ENCODE results near the gene UCP3. TPM values are rescaled to one million over a fixed set of nuclear protein-coding genes. Genes with fewer than 3 reads are reported as not detected.

UCP3 gene
- total and polyA plus RNA-seq, 4 donors, result 0.07 to 1.3 (median 0.34) TPM

DNA sequence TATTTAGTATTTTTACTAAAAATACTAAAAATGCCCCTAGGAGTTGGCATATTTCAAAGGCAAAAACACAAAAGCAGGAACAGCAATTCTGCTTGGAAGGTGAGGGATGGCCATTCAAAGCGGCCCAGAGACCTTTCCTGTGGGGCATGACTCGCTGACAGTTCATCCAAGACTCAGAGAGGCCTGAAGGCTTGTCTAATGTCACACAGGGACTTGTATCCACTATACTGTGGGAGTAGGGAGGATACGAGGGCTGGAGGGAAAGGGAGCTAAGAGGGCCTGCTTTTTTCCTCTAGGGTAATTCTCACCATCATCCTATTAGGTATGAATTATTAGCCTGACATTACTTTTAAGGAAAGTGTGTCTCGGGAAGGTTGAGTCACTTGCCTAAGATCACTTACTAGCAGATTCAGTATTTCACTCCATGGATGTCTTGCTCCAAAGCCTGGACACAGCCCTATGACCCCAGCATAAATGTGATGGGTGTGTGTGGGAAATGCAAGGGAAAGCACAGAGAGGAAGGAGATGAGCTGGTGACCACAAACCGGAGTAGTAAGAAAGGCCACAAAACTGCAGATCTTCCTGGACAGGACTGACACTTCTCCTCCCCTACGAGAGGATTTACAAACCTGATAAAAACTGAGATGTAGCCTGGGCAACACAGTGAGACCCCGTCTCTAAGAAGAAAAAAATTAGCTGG is 16.7 kb upstream of the UCP3 start:
- Histone ChIP-seq H3K9ac (ENCODE audit: low read depth in 1 of 2, low read length in 2 of 2) (no peak overlapping the region), H3K4me1 (ENCODE audit: control insufficient read depth in 4 of 4, insufficient read depth in 4 of 4, low read length in 3 of 4) (no peaks in the 10 kb centered on the region), H3K9me3 (ENCODE audit: control insufficient read depth in 4 of 4, low read length in 3 of 4) (no peaks in the 10 kb centered on the region), H3K4me3 (ENCODE audit: low read depth in 1 of 3, low read length in 3 of 3) (no peak overlapping the region), H3K27ac (ENCODE audit: low read depth in 1 of 2, low read length in 2 of 2) (no peak overlapping the region), H3K27me3 (ENCODE audit: control insufficient read depth in 4 of 4, insufficient read depth in 4 of 4, low read length in 3 of 4) (no peaks in the 10 kb centered on the region), H3K36me3 (ENCODE audit: control insufficient read depth in 4 of 4, insufficient read depth in 3 of 4, low read depth in 1 of 4, low read length in 3 of 4) (no peaks in the 10 kb centered on the region)
- TF ChIP-seq TAF1 (conservative IDR thresholded peaks at IDR 0.05), result no peak
- no peak for TF ChIP-seq RXRA (IDR thresholded peaks at IDR 0.05)
- TF ChIP-seq, protein P1, sequence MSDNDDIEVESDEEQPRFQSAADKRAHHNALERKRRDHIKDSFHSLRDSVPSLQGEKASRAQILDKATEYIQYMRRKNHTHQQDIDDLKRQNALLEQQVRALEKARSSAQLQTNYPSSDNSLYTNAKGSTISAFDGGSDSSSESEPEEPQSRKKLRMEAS (IDR thresholded peaks at IDR 0.05), result no peak
- TF ChIP-seq JUND (IDR thresholded peaks at IDR 0.05), result no peak
- TF ChIP-seq FOXA1 (IDR thresholded peaks at IDR 0.05), result no peak
- no peak for TF ChIP-seq NR2F2 (IDR thresholded peaks at IDR 0.05)
- TF ChIP-seq, protein P2, sequence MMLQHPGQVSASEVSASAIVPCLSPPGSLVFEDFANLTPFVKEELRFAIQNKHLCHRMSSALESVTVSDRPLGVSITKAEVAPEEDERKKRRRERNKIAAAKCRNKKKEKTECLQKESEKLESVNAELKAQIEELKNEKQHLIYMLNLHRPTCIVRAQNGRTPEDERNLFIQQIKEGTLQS (IDR thresholded peaks at IDR 0.05), result no peak
- TF ChIP-seq HNF4G (IDR thresholded peaks at IDR 0.05), result no peak
- no peak for TF ChIP-seq FOXA2 (IDR thresholded peaks at IDR 0.05)
- TF ChIP-seq SP1 (IDR thresholded peaks at IDR 0.05), result no peak
- no peak for TF ChIP-seq EGR1 (IDR thresholded peaks at IDR 0.05; ENCODE audit: low read depth in 2 of 2)
- DNase-seq (ENCODE audit: low spot score), result no peak
- 92% methylated on average over 7 of the region's 7 CpGs for WGBS

DNA sequence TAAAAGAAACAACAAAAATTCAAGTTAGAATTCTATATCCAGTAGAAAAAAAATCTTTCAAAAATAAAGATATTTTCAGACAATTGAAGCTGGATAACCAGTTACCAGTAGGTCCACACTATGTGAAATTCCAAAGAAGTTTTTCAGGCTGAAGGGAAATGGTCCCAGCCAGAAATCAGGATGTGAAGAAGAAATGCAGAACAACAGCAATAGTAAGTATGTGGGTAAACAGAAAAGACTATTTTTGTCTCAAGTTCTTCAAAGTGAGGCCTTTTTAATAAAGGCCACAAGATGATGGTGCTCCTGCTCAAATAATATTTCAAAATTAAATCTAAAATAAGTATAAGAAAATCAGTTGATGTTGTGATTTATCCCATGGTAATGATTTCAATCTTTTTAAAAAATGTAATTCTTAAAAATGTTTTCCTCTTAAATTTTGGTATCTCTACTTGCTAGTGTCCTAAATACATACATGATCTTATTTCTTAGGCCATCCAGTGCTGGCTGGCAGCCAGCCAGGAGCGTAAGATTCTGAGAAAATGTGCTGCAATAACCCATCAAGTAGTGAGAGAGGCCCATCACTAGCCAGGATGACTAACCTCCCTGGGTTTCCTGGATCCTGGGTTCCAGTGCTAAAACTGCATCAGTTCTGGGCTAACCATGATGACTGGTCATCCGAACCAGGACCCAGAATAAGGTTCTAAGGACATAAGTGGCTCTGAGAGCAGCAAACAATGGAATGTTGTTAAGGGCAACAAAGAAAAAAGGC is 15.6 kb upstream of the UCP3 start:
- peaks cover 3 to 11% (median 8%) of the 10 kb centered on the region in 4 donors for H3K4me1 ChIP-seq (ENCODE audit: control insufficient read depth in 4 of 4, insufficient read depth in 4 of 4, low read length in 3 of 4)
- DNase-seq (ENCODE audit: low spot score), result no peak
- H3K36me3 ChIP-seq (ENCODE audit: control insufficient read depth in 4 of 4, insufficient read depth in 3 of 4, low read depth in 1 of 4, low read length in 3 of 4), result no peaks in the 10 kb centered on the region

More for the DNA sequence above, 15.6 kb upstream of the UCP3 start:
- TF ChIP-seq HNF4A (conservative IDR thresholded peaks at IDR 0.05) (no peak), JUND (IDR thresholded peaks at IDR 0.05) (no peak), RAD21 (IDR thresholded peaks at IDR 0.05) (no peak), HNF4G (IDR thresholded peaks at IDR 0.05) (no peak), GABPA (IDR thresholded peaks at IDR 0.05 in 1 of 2, conservative IDR thresholded peaks at IDR 0.05 in 1 of 2) (no peak), SP1 (IDR thresholded peaks at IDR 0.05) (no peak), FOXA2 (IDR thresholded peaks at IDR 0.05) (no peak)
- TF ChIP-seq, protein P3, sequence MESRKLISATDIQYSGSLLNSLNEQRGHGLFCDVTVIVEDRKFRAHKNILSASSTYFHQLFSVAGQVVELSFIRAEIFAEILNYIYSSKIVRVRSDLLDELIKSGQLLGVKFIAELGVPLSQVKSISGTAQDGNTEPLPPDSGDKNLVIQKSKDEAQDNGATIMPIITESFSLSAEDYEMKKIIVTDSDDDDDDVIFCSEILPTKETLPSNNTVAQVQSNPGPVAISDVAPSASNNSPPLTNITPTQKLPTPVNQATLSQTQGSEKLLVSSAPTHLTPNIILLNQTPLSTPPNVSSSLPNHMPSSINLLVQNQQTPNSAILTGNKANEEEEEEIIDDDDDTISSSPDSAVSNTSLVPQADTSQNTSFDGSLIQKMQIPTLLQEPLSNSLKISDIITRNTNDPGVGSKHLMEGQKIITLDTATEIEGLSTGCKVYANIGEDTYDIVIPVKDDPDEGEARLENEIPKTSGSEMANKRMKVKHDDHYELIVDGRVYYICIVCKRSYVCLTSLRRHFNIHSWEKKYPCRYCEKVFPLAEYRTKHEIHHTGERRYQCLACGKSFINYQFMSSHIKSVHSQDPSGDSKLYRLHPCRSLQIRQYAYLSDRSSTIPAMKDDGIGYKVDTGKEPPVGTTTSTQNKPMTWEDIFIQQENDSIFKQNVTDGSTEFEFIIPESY (IDR thresholded peaks at IDR 0.05), result no peak
- TF ChIP-seq, protein P1 (IDR thresholded peaks at IDR 0.05), result no peak
- TF ChIP-seq, protein P4, sequence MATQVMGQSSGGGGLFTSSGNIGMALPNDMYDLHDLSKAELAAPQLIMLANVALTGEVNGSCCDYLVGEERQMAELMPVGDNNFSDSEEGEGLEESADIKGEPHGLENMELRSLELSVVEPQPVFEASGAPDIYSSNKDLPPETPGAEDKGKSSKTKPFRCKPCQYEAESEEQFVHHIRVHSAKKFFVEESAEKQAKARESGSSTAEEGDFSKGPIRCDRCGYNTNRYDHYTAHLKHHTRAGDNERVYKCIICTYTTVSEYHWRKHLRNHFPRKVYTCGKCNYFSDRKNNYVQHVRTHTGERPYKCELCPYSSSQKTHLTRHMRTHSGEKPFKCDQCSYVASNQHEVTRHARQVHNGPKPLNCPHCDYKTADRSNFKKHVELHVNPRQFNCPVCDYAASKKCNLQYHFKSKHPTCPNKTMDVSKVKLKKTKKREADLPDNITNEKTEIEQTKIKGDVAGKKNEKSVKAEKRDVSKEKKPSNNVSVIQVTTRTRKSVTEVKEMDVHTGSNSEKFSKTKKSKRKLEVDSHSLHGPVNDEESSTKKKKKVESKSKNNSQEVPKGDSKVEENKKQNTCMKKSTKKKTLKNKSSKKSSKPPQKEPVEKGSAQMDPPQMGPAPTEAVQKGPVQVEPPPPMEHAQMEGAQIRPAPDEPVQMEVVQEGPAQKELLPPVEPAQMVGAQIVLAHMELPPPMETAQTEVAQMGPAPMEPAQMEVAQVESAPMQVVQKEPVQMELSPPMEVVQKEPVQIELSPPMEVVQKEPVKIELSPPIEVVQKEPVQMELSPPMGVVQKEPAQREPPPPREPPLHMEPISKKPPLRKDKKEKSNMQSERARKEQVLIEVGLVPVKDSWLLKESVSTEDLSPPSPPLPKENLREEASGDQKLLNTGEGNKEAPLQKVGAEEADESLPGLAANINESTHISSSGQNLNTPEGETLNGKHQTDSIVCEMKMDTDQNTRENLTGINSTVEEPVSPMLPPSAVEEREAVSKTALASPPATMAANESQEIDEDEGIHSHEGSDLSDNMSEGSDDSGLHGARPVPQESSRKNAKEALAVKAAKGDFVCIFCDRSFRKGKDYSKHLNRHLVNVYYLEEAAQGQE (IDR thresholded peaks at IDR 0.05), result no peak
- no peaks in the 10 kb centered on the region for H3K9me3 ChIP-seq (ENCODE audit: control insufficient read depth in 4 of 4, low read length in 3 of 4)
- no peak overlapping the region for H3K9ac ChIP-seq (ENCODE audit: low read depth in 1 of 2, low read length in 2 of 2)
- H3K4me3 ChIP-seq (ENCODE audit: low read depth in 1 of 3, low read length in 3 of 3), result no peak overlapping the region
- WGBS, result 68% methylated on average over 2 of the region's 2 CpGs
- no peaks in the 10 kb centered on the region for H3K27me3 ChIP-seq (ENCODE audit: control insufficient read depth in 4 of 4, insufficient read depth in 4 of 4, low read length in 3 of 4)
- H3K27ac ChIP-seq (ENCODE audit: low read depth in 1 of 2, low read length in 2 of 2), result no peak overlapping the region
